GM12878 (cell line): ENCODE data around the gene UNC13A. TPM values are rescaled to one million over a fixed set of nuclear protein-coding genes. Genes with fewer than 3 reads are reported as not detected.

ENCODE experiments used
- ATAC-seq: fragments of 200-7000 bp; cut with Tn5 transposase; 3 replicates; pipeline ENCODE4 v1.9.1; 2020; ENCODE audit warnings: mild to moderate bottlenecking, moderate library complexity
- BruUV-seq: library from RNA; stranded (reverse); fragments of 400-500 nt; replicated peaks from 2 replicates; lab custom pipeline; 2021; lab: Mats Ljungman, UMichigan
- CTCF ChIA-PET: fragments of 300-600 bp; sonication (Branson Sonifier 250); formaldehyde crosslinking; extraction: SDS; loops from one replicate; lab custom pipeline; 2021; ENCODE audit warnings: inconsistent platforms; lab: Yijun Ruan, JAX
- POLR2A ChIA-PET: fragments of 350-600 bp; formaldehyde crosslinking; extraction: SDS; loops from one replicate; lab custom pipeline; 2021; ENCODE audit warnings: inconsistent platforms; lab: Charles Lee
- RAD21 ChIA-PET: fragments of 300-600 bp; sonication (Branson Sonifier 250); formaldehyde crosslinking; loops from one replicate; lab custom pipeline; 2023; ENCODE audit warnings: antibody characterized with exemption; ENCODE audit not compliant: unreplicated experiment; lab: Charles Lee
- SMC1A ChIA-PET: fragments of 300-600 bp; sonication (Branson Sonifier 250); formaldehyde crosslinking; loops from one replicate; lab custom pipeline; 2023; ENCODE audit not compliant: unreplicated experiment, uncharacterized antibody; lab: Charles Lee
- DNase-seq: peaks from one replicate; pipeline ENCODE4 v3.0.0-alpha.2; 2011; ENCODE audit warnings: low read depth, low spot score
- FAIRE-seq: peaks from 3 replicates; lab custom pipeline; 2011; peaks lifted over from hg19 to GRCh38; lab: Jason Lieb, UNC
- H2AFZ ChIP-seq: 2 replicates; pipeline ENCODE4 v1.6.0; 2011; ENCODE audit warnings: low read depth, low read length, control low read depth; ENCODE audit not compliant: control insufficient read depth
- H3K27ac ChIP-seq: 2 replicates; pipeline ENCODE4 v1.5.1; 2011; ENCODE audit warnings: control low read depth; ENCODE audit not compliant: control insufficient read depth, insufficient read depth
- H3K27me3 ChIP-seq, 2 experiments: replicated peaks in 1 of 2; 2 replicates each; pipeline versions ENCODE4 v1.6.0 to v1.6.1; 2011; ENCODE audit warnings: low read length in 1 of 2; ENCODE audit not compliant: control insufficient read depth in 2 of 2, insufficient read depth in 2 of 2
- H3K36me3 ChIP-seq, 2 experiments: 2 replicates each; pipeline ENCODE4 v1.5.1; 2011; ENCODE audit warnings: low read length in 1 of 2; ENCODE audit not compliant: control insufficient read depth in 2 of 2, insufficient read depth in 2 of 2
- H3K4me1 ChIP-seq: 2 replicates; pipeline ENCODE4 v1.6.1; 2011; ENCODE audit warnings: mild to moderate bottlenecking, low read length, moderate library complexity, mixed read lengths; ENCODE audit not compliant: control insufficient read depth, insufficient read depth
- H3K4me2 ChIP-seq: 2 replicates; pipeline ENCODE4 v1.6.0; 2011; ENCODE audit warnings: control low read depth; ENCODE audit not compliant: control insufficient read depth, insufficient read depth
- H3K4me3 ChIP-seq: fragments of 200-600 bp; sonication (generic); 2 replicates; pipeline ENCODE4 v1.5.1; 2016
- H3K79me2 ChIP-seq: 2 replicates; pipeline ENCODE4 v1.6.0; 2011; ENCODE audit warnings: low read length; ENCODE audit not compliant: control insufficient read depth, insufficient read depth
- H3K9ac ChIP-seq: 2 replicates; pipeline ENCODE4 v1.8.0; 2011; ENCODE audit warnings: low read length, control low read depth, mixed read lengths; ENCODE audit not compliant: control insufficient read depth, insufficient read depth
- H3K9me3 ChIP-seq: replicated peaks from 3 replicates; pipeline ENCODE4 v1.5.1; 2011; ENCODE audit warnings: mild to moderate bottlenecking, low read length; ENCODE audit not compliant: control insufficient read depth, insufficient read depth
- H4K20me1 ChIP-seq: 2 replicates; pipeline ENCODE4 v1.6.0; 2011; ENCODE audit not compliant: control insufficient read depth, insufficient read depth
- ATF7 ChIP-seq: fragments of 450-650 bp; IDR thresholded peaks from 2 replicates; pipeline ENCODE4 v1.6.1; 2016; ENCODE audit warnings: low read depth, mild to moderate bottlenecking
- BCL11A ChIP-seq: IDR thresholded peaks from 2 replicates; pipeline ENCODE4 v1.6.1; 2011; ENCODE audit warnings: low read depth, low read length
- E2F4 ChIP-seq: IDR thresholded peaks from 2 replicates; pipeline ENCODE4 v1.6.1; 2012; ENCODE audit warnings: low read depth, low read length, improper control_type of control experiment
- ESRRA ChIP-seq: IDR thresholded peaks from 2 replicates; pipeline ENCODE4 v1.6.1; 2012; ENCODE audit warnings: mild to moderate bottlenecking, low read length, improper control_type of control experiment
- IKZF2 ChIP-seq, 2 experiments: fragments of 450-650 bp; IDR thresholded peaks; 2 replicates each; pipeline ENCODE4 v1.6.1; 2017; ENCODE audit warnings: mild to moderate bottlenecking in 2 of 2, moderate library complexity in 2 of 2
- JUND ChIP-seq: IDR thresholded peaks from 2 replicates; pipeline ENCODE4 v1.6.1; 2012; ENCODE audit warnings: low read depth, mild to moderate bottlenecking, low read length, improper control_type of control experiment, moderate library complexity
- MXI1 ChIP-seq: fragments of 150-350 bp; IDR thresholded peaks from 2 replicates; pipeline ENCODE4 v1.6.1; 2011; ENCODE audit warnings: low read depth, mild to moderate bottlenecking, inconsistent platforms, low read length, improper control_type of control experiment
- POLR2A ChIP-seq: IDR thresholded peaks from 2 replicates; pipeline ENCODE4 v1.6.1; 2011; ENCODE audit warnings: low read depth, mild to moderate bottlenecking, low read length
- RBBP5 ChIP-seq: fragments of 200-600 bp; sonication (generic); conservative IDR thresholded peaks from 2 replicates; pipeline ENCODE4 v1.6.1; 2016
- RFX5 ChIP-seq: IDR thresholded peaks from 2 replicates; pipeline ENCODE4 v1.6.1; 2011; ENCODE audit warnings: low read depth, low read length, improper control_type of control experiment
- SIX5 ChIP-seq: IDR thresholded peaks from 2 replicates; pipeline ENCODE4 v1.6.1; 2011; ENCODE audit warnings: mild to moderate bottlenecking, low read depth, low read length, moderate library complexity; ENCODE audit not compliant: severe bottlenecking
- SPI1 ChIP-seq: IDR thresholded peaks from 2 replicates; pipeline ENCODE4 v1.6.1; 2011; ENCODE audit warnings: low read depth, mild to moderate bottlenecking, low read length, moderate library complexity, borderline replicate concordance; ENCODE audit not compliant: insufficient read depth
- SREBF1 ChIP-seq: IDR thresholded peaks from 2 replicates; pipeline ENCODE4 v1.6.1; 2012; ENCODE audit warnings: mild to moderate bottlenecking, low read length
- SRF ChIP-seq, 2 experiments: IDR thresholded peaks; 2 replicates each; pipeline ENCODE4 v1.6.1; 2011; ENCODE audit warnings: low read depth in 2 of 2, low read length in 2 of 2, mild to moderate bottlenecking in 1 of 2, moderate library complexity in 1 of 2
- ZBED1 ChIP-seq: IDR thresholded peaks from 2 replicates; pipeline ENCODE4 v1.6.1; 2016; ENCODE audit warnings: borderline replicate concordance
- WGBS: methylation state at CpG from one replicate; pipeline ENCODE4 v1.1.6; 2016; ENCODE audit warnings: low lambda C conversion rate; ENCODE audit not compliant: insufficient replicate concordance, insufficient coverage; ENCODE audit errors: missing lambda C conversion rate; 5-methylcytosine and 5-hydroxymethylcytosine counted together
- in situ Hi-C: fragments of 300-500 bp; cut with MboI; formaldehyde crosslinking; loops from 9 replicates; pipeline ENCODE4 v1.14.3; 2018; ENCODE audit warnings: mixed read lengths
- intact Hi-C: fragments of 100-400 bp; cut with micrococcal nuclease; formaldehyde crosslinking; loops from one replicate; pipeline ENCODE4 v1.14.2; 2022; ENCODE audit not compliant: unreplicated experiment
- polyA plus RNA-seq, 11 experiments: library from polyadenylated mRNA; depleted of rRNA in 4 of 11; unstranded in 6 of 11; stranded (reverse) in 5 of 11; fragments of >200 nt; fragmentation: Nextera tagmentation in 4 of 11; fragmentation: Illumina TruSeq in 1 of 11; extraction: Ambion mirVana in 4 of 11; extraction: Trizol in 1 of 11; gene quantifications; 1 replicate in 1 of 11; 2 replicates in 10 of 11; pipeline versions ENCODE4 v1.2.1 to v1.2.3, GENCODE V29; 2011 to 2016; ENCODE audit warnings: inconsistent platforms in 2 of 11, missing spikeins in 2 of 11, low read depth in 1 of 11
- total RNA-seq, 4 experiments: library from RNA; depleted of rRNA in 3 of 4; stranded (reverse); fragments of >200 nt in 3 of 4; fragmentation: Illumina TruSeq in 1 of 4; extraction: Trizol in 1 of 4; gene quantifications; 2 replicates each; pipeline versions ENCODE4 v1.2.1 to v1.2.3, GENCODE V29; 2013 to 2021
- TF ChIP-seq, protein P1 (sequence below): IDR thresholded peaks from 2 replicates; pipeline ENCODE4 v1.6.1; 2011; ENCODE audit warnings: borderline replicate concordance, low read depth, mild to moderate bottlenecking, moderate library complexity, low read length; ENCODE audit not compliant: insufficient read depth, poor library complexity, severe bottlenecking
- TF ChIP-seq, protein P2 (sequence below): IDR thresholded peaks from 2 replicates; pipeline ENCODE4 v1.6.1; 2012; ENCODE audit warnings: improper control_type of control experiment, low read depth, low read length; ENCODE audit not compliant: insufficient replicate concordance

Gene UNC13A
- total and polyA plus RNA-seq, 10 of the 15 experiments (the other 5 are each of a cell fraction or from before 2014, with no cell fraction given): under 0.01 to 0.23 (median 0.13) TPM; not detected in 1

- Histone ChIP-seq H3K9ac (no peak overlapping the region), H3K4me3 (peak overlapping the region; percentile 67), H3K79me2 (no peaks in the 10 kb centered on the region), H3K4me1 (peaks cover 6% of the 10 kb centered on the region; the same call in 1 of the 2 replicates), H3K27me3 (no peaks in the 10 kb centered on the region), H3K4me2 (peak overlapping the region; percentile 96; the same call in 1 of the 2 replicates), H3K36me3 (no peaks in the 10 kb centered on the region), H4K20me1 (no peaks in the 10 kb centered on the region), H3K27ac (no peak overlapping the region), H3K9me3 (no peaks in the 10 kb centered on the region), H2AFZ (no peak overlapping the region)
- 58% methylated on average over 8 of the region's 8 CpGs for WGBS
- SMC1A ChIA-PET: interaction anchor here (1.1 to 1.8 kb wide), 3 partner anchors 14 to 151 kb away, joined by 3 to 6 read pairs (median 4); no protein-coding TSS in a partner anchor
- BruUV-seq: no TSS peak
- CTCF ChIA-PET: interaction anchor here (0.6 to 1.6 kb wide), 2 partner anchors 17 to 87 kb away, joined by 3 to 6 read pairs; no protein-coding TSS in a partner anchor
- ATAC-seq (no peak), FAIRE-seq (no peak), DNase-seq (no peak)
- intact Hi-C loops (no loop called here), in situ Hi-C loops (no loop called here)
- RAD21 ChIA-PET: no interaction called here
- POLR2A ChIA-PET: interaction anchor here (0.6 kb wide), 1 partner anchor 182 kb away, joined by 3 read pairs; no protein-coding TSS in a partner anchor
- TF ChIP-seq, protein P1, sequence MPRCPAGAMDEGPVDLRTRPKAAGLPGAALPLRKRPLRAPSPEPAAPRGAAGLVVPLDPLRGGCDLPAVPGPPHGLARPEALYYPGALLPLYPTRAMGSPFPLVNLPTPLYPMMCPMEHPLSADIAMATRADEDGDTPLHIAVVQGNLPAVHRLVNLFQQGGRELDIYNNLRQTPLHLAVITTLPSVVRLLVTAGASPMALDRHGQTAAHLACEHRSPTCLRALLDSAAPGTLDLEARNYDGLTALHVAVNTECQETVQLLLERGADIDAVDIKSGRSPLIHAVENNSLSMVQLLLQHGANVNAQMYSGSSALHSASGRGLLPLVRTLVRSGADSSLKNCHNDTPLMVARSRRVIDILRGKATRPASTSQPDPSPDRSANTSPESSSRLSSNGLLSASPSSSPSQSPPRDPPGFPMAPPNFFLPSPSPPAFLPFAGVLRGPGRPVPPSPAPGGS: no peak
- TF ChIP-seq POLR2A: no peak
- no peak for TF ChIP-seq ATF7
- no peak for TF ChIP-seq RFX5
- no peak for TF ChIP-seq IKZF2 (IDR thresholded peaks at IDR 0.05)
- TF ChIP-seq SRF (IDR thresholded peaks at IDR 0.05; ENCODE audit: low read depth in 2 of 2, low read length in 2 of 2): no peak
- TF ChIP-seq SPI1: no peak
- TF ChIP-seq, protein P2, sequence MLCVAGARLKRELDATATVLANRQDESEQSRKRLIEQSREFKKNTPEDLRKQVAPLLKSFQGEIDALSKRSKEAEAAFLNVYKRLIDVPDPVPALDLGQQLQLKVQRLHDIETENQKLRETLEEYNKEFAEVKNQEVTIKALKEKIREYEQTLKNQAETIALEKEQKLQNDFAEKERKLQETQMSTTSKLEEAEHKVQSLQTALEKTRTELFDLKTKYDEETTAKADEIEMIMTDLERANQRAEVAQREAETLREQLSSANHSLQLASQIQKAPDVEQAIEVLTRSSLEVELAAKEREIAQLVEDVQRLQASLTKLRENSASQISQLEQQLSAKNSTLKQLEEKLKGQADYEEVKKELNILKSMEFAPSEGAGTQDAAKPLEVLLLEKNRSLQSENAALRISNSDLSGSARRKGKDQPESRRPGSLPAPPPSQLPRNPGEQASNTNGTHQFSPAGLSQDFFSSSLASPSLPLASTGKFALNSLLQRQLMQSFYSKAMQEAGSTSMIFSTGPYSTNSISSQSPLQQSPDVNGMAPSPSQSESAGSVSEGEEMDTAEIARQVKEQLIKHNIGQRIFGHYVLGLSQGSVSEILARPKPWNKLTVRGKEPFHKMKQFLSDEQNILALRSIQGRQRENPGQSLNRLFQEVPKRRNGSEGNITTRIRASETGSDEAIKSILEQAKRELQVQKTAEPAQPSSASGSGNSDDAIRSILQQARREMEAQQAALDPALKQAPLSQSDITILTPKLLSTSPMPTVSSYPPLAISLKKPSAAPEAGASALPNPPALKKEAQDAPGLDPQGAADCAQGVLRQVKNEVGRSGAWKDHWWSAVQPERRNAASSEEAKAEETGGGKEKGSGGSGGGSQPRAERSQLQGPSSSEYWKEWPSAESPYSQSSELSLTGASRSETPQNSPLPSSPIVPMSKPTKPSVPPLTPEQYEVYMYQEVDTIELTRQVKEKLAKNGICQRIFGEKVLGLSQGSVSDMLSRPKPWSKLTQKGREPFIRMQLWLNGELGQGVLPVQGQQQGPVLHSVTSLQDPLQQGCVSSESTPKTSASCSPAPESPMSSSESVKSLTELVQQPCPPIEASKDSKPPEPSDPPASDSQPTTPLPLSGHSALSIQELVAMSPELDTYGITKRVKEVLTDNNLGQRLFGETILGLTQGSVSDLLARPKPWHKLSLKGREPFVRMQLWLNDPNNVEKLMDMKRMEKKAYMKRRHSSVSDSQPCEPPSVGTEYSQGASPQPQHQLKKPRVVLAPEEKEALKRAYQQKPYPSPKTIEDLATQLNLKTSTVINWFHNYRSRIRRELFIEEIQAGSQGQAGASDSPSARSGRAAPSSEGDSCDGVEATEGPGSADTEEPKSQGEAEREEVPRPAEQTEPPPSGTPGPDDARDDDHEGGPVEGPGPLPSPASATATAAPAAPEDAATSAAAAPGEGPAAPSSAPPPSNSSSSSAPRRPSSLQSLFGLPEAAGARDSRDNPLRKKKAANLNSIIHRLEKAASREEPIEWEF: no peak
- TF ChIP-seq JUND: no peak
- no peak for TF ChIP-seq MXI1
- TF ChIP-seq ESRRA: no peak
- no peak for TF ChIP-seq SREBF1
- TF ChIP-seq RBBP5: no peak
- TF ChIP-seq SIX5: no peak
- no peak for TF ChIP-seq ZBED1
- no peak for TF ChIP-seq E2F4
- TF ChIP-seq BCL11A: no peak
These were observed 83.0 kb downstream of the UNC13A start for GRCh38 chr19:17605117-17605516.
